HG02943 (cell line): Measurements from ENCODE around the gene ETFB.
"Not testable (repeated sequence)": the region's sequence is repeated elsewhere in the genome, so short reads cannot be mapped to it uniquely, and the experiment has no call there.

Experiments
- ATAC-seq: cut with Tn5 transposase; IDR thresholded peaks from one replicate; pipeline ENCODE4 v1.9.1; 2021; ENCODE audit warnings: mild to moderate bottlenecking, low read depth, moderate library complexity; ENCODE audit not compliant: unreplicated experiment

ETFB gene

DNA sequence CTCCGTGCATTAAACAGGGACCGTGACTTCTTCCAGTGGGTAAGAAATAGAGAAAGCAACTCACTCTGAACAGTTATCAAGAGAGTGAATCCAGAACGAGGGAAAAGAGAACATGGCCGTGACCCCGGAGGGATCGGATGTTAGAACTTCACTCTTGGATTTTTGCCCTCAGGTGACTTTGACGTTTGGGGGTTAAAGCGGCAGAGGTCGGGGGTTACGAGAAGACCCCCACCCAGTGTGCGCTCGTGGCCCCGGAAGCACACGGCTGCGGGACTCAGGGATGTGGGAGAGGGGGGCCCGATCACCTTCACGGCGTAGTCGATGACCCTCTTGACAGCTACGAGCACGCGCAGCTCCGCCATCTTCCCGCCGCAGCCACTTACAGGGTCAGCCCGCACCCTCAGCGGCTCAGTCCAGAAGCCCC, at the start of gene ETFB:
ETFB (minus strand) TSS at position 424 of the 424 bp plus-strand sequence; CDS start at position 362, 62 bp downstream.
- no peak for ATAC-seq

DNA sequence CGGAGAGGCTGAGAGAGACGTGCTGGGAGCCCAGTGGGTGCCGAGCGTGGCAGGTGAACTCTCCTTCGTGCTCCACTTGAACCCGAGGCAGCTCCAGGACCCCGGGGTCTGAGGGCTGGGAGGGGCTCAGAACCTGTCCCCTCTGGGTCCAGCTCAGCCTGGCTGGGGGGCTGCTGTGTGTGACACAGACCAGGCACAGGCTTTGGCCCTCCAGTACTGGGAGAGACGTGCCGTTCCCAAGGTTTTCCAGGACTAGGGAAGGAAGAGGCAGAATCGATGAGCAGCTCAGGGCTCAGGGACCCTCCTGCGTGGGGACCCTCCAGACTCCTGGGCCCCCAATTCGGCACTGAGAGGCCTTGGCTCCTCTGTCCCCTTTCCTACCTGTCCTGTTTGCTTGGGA, 49.0 kb upstream of the ETFB start:
- ATAC-seq, result no peak

GRCh38 chr19:51410950-51411748, 45.0 kb upstream of the ETFB start:
- no peak for ATAC-seq

GRCh38 chr19:51407511-51408131, 41.4 kb upstream of the ETFB start:
- no peak for ATAC-seq

- ATAC-seq, result no peak
Measured at GRCh38 chr19:51402117-51402516, 35.9 kb upstream of the ETFB start.

- not testable (repeated sequence) for ATAC-seq
Measured at GRCh38 chr19:51399936-51400335, 33.7 kb upstream of the ETFB start.

- ATAC-seq, result no peak
Measured at GRCh38 chr19:51399231-51399630, 33.0 kb upstream of the ETFB start.

DNA sequence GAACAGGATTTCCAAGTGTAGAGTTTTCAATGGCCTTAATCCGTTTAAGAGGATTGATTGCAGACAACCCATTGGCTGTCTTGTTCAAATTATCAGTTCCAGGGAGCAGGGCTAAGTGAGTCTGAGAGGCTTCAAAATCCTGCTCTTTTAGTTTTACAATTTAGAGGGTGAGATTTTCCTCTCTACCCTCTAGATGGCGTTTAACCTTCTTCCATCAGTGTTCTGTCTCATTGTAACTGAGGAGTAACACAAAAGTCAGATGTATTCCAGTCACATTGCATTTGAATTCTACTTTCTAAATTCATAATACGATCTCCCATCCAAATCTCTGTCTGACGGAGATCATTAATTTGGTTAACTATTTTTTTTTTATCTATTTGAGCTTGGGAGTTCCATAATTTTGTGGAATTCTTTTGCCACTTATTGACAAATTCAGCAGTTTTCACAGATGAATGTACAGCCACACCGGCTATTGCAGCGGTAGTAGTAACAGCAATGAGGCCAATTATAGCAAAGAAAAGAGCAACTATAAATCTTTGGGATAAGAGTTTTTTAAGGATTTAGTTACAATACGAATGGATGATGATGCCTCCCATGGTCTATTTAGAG, 32.0 kb upstream of the ETFB start:
- ATAC-seq, result no peak

GRCh38 chr19:51397453-51397852, 31.3 kb upstream of the ETFB start:
- ATAC-seq, result not testable (repeated sequence)

GRCh38 chr19:51396175-51396574, 30.0 kb upstream of the ETFB start:
- no peak for ATAC-seq

DNA sequence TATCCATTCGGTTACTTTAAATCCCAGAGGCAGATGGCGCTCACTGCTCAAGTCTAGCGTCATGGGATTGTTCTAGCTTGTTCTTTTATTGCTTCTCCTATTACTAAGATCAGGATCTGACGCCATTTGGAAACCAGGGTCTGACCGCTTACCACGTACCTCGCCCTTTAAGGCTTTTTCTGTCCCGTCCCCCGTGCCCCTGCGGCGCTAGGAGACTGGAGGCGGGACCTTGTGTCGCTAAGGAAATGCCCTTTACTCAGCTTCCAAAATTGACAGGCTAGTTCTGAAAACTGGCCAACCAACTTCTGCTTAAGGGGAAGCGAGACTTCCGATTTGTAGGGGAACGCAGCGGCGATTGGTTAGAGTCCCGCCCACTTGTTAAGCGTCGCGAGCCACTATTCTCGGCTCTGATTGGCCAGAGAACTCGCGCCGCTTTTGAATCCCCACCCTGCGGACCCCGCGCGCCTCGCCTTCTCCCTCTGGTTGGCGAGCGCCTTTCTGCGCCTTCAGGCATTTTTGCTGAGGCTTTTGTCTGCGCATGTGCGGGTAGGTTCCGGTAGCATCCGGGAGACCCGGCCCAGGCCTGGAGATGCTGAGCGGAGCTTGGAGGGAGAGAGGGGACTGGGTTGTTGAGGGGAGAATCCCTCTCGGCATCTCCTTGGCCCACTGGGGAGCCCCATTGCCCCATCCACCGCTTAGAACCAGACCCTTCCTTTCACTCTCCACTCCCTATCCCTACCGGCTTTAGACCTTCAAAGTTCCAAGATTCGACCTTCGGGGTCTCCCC, 28.1 kb upstream of the ETFB start:
- peak; percentile 86 for ATAC-seq

DNA sequence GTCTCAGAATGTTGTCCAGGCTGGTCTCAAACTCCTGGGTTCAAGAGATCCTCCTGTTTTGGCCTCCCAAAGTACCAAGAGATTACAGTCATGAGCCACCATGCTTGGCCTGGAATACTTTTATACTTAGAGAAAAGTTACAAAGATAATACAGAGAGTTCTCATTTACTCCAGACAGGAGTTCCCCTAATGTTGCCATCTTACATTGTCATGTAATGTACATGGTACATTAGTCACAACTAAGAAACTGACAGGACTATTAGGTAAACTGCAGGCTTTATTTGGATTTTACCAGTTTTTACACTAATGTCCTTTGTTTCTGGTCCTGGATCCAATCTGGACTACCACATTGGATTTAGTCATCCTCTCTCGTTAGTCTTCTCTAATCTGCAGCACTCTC, 26.5 kb upstream of the ETFB start:
- no peak for ATAC-seq

- no peak for ATAC-seq
Measured at GRCh38 chr19:51391073-51391611, 25.0 kb upstream of the ETFB start.

DNA sequence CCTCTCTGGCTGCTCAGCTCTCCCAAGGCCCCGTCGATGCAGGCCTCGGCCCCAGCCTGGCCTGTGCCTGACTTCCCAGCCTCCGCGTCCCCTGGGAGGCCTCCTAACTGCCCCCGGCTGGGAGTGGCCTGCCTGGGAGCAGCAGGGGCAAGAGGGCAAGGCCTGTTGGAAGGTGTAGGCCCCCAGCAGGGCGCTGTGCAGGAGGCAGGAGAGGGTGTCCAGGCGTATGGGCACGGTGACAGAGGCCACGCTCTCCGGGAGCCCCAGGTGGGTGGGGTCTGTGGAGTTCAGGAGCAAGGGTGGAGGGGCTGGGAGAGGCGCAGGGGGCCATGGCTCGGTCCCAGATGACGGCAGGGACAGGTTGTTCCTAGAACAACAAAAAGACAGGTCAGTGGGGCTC, 23.0 kb upstream of the ETFB start:
- ATAC-seq, result no peak

DNA sequence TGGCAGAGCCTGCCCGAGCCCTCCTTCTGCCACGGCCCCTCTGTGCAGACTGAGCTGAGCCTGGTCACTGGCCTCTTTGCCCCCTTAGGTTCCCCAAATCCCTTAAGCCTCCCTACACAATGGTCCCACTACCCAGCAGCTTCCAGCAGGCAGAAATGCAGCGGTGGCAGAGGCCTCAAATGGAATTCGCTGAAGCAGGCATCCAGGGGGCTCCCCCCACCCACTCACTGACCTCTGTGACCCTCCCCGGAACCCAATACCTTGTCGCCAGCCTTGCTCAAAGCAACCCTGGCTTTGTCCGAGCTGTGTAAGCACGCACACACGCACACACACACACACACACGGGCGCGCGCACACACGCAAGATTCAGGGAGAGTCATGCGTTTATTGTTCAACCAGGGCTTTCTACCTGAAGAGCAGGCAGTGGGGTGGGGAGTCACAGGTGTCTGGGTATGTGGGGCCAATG, 21.8 kb upstream of the ETFB start, which contains the start of gene LIM2:
LIM2 (minus strand) TSS at position 51 of the 466 bp plus-strand sequence. CDS start 531 bp downstream, outside the sequence.
- ATAC-seq, result no peak

DNA sequence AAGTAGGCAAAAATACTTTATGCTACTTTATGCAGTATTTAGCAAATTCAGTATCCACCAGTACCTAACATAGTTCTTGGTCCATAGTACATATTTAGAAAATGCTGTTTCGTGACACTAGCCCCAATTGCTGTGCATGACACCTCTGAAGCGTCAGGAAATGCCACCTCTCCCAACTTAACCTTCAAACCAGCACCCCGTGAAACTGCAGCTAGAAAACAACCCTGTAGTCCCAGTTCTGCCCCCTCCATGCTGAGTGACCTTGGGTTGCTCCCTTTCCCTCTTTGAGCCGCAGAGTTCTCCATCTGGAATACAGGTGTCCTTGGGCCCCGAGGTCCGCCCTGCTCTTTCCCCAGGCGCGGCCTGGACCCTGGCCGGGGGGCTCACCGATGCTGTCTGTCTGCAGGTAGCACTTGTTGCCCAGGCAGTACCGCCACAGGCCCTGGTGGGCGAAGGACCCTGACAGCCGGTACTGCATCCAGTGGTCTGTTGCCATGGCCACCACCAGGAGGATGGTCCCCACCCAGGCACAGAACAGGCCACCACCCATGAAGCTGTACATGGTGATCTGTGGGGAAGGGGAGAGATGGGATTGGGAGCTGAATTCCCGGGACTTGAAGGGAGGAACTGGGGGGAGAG, 20.8 kb upstream of the ETFB start:
- ATAC-seq, result no peak

DNA sequence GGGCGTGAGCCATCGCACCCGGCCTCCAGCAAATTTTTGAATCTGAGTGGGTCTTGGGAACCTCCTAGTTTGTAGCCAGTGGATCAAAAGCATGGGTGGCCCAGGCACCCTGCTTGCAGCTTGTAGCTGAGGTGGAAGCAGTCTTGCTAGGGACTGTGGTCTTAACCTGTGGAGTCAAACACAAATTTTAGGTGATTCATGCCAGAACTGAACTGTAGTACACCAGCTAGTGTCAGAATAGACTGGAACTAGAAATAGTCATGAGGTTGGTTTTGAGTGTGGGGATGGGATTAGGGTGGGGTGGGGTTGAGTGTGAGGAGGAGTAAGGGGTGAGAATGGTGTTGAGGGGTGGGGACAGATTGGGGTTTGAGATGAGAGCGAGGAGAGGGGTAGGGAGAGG, 15.8 kb upstream of the ETFB start:
- no peak for ATAC-seq

DNA sequence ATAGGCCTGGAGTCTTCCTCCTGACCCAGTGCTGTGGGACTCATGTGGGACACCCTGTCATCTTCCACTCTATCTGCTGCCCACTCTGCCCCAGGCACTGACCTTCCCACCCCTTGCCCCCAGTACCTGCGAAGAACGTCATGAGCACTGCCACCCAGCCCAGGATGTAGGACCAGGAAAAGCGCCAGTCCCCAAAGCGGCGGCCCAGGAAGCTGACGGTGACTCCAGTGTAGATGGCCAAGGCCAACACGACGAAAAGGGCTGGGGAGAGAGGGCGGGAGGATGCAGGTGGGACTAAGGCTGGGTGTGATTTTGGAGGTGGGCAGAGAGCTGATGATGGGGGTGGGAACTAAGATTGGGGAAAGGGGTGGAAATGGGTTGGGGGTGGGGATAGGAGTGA, 14.2 kb upstream of the ETFB start:
- no peak for ATAC-seq

GRCh38 chr19:51377422-51377821, 11.2 kb upstream of the ETFB start:
- no peak for ATAC-seq
